H1 (cell line): ENCODE results near the gene KCNK3. TPM values are rescaled to one million over a fixed set of nuclear protein-coding genes. Genes with fewer than 3 reads are reported as not detected.

ENCODE experiments used
- CTCF ChIA-PET: fragments of 300-600 bp; sonication (Branson Sonifier 250); formaldehyde crosslinking; loops from one replicate; lab custom pipeline; 2021; ENCODE audit not compliant: partially characterized antibody; lab: Charles Lee
- POLR2A ChIA-PET: fragments of 300-600 bp; sonication (Branson Sonifier 250); formaldehyde crosslinking; loops from one replicate; lab custom pipeline; 2021; ENCODE audit warnings: inconsistent platforms; ENCODE audit not compliant: partially characterized antibody; lab: Charles Lee
- DNase-seq, 2 experiments: peaks; one replicate each; pipeline versions ENCODE4 v3.0.0 to v3.0.0-alpha.2; 2010 to 2022; ENCODE audit warnings: low spot score in 2 of 2, low read depth in 1 of 2, mixed read lengths in 1 of 2
- FAIRE-seq: peaks from 2 replicates; lab custom pipeline; 2011; peaks lifted over from hg19 to GRCh38; lab: Jason Lieb, UNC
- H2AFZ ChIP-seq: 2 replicates; pipeline ENCODE4 v1.8.1; 2012; ENCODE audit warnings: low read length, inconsistent platforms
- H2AK5ac ChIP-seq: 2 replicates; pipeline ENCODE4 v1.6.1; 2013; ENCODE audit warnings: low read depth, low read length
- H2BK120ac ChIP-seq: replicated peaks from 2 replicates; pipeline ENCODE3; 2013; ENCODE audit warnings: low read depth, low read length, inconsistent platforms
- H2BK12ac ChIP-seq: 2 replicates; pipeline ENCODE4 v1.6.1; 2013; ENCODE audit warnings: low read depth, low read length
- H2BK15ac ChIP-seq: 2 replicates; pipeline ENCODE4 v1.6.1; 2013; ENCODE audit warnings: low read length
- H2BK20ac ChIP-seq: 2 replicates; pipeline ENCODE4 v1.6.1; 2013; ENCODE audit warnings: low read length
- H2BK5ac ChIP-seq: 2 replicates; pipeline ENCODE4 v1.6.1; 2013; ENCODE audit warnings: low read depth, low read length
- H3K14ac ChIP-seq: 2 replicates; pipeline ENCODE4 v1.6.1; 2013; ENCODE audit warnings: inconsistent platforms; ENCODE audit not compliant: insufficient read length
- H3K18ac ChIP-seq: 2 replicates; pipeline ENCODE4 v1.6.1; 2013; ENCODE audit warnings: low read length; ENCODE audit errors: extremely low read depth
- H3K23ac ChIP-seq: 2 replicates; pipeline ENCODE4 v1.6.1; 2013; ENCODE audit warnings: inconsistent platforms; ENCODE audit not compliant: insufficient read length
- H3K23me2 ChIP-seq: 2 replicates; pipeline ENCODE4 v1.6.1; 2013; ENCODE audit warnings: low read depth, low read length
- H3K27ac ChIP-seq: 2 replicates; pipeline ENCODE4 v1.6.1; 2011; ENCODE audit warnings: low read depth, low read length, inconsistent platforms
- H3K27me3 ChIP-seq, 4 experiments: replicated peaks in 1 of 4; 1 replicate in 1 of 4; 2 replicates in 3 of 4; pipeline versions ENCODE4 v1.6.1 to v1.8.1; 2011 to 2013; ENCODE audit warnings: low read length in 3 of 4, mild to moderate bottlenecking in 3 of 4, inconsistent platforms in 2 of 4, mixed read lengths in 2 of 4, moderate library complexity in 1 of 4; ENCODE audit not compliant: control insufficient read depth in 3 of 4, insufficient read depth in 3 of 4; ENCODE audit errors: extremely low read depth in 1 of 4
- H3K36me3 ChIP-seq, 4 experiments: 2 replicates each; pipeline versions ENCODE4 v1.6.1 to v1.8.1; 2011 to 2013; ENCODE audit warnings: mild to moderate bottlenecking in 4 of 4, low read length in 3 of 4, moderate library complexity in 2 of 4, control low read depth in 1 of 4, inconsistent platforms in 1 of 4; ENCODE audit not compliant: insufficient read depth in 4 of 4, control insufficient read depth in 2 of 4
- H3K4ac ChIP-seq: replicated peaks from 2 replicates; pipeline ENCODE3; 2013; ENCODE audit warnings: low read length, low read depth, mixed read lengths, inconsistent platforms; ENCODE audit not compliant: insufficient read length
- H3K4me1 ChIP-seq, 4 experiments: replicated peaks in 1 of 4; 1 replicate in 1 of 4; 2 replicates in 3 of 4; pipeline versions ENCODE4 v1.6.1 to v1.8.1; 2011 to 2013; ENCODE audit warnings: low read length in 3 of 4, inconsistent platforms in 2 of 4, mixed read lengths in 1 of 4; ENCODE audit not compliant: insufficient read depth in 4 of 4, control insufficient read depth in 3 of 4
- H3K4me2 ChIP-seq, 2 experiments: 2 replicates each; pipeline versions ENCODE4 v1.6.1 to v1.8.1; 2011 to 2013; ENCODE audit warnings: low read depth in 2 of 2, low read length in 2 of 2, control low read depth in 1 of 2, inconsistent platforms in 1 of 2, mild to moderate bottlenecking in 1 of 2; ENCODE audit not compliant: insufficient read depth in 1 of 2
- H3K4me3 ChIP-seq, 4 experiments: fragments of 200-600, 300-600 bp in 1 of 4; sonication (generic), shearing (Covaris generic), sonication (Bioruptor Twin) in 1 of 4; 2 replicates each; pipeline versions ENCODE4 v1.5.1 to v1.8.1; 2011 to 2016; ENCODE audit warnings: low read length in 4 of 4, low read depth in 3 of 4, control low read depth in 2 of 4, inconsistent platforms in 2 of 4, mild to moderate bottlenecking in 2 of 4, mixed read lengths in 1 of 4, moderate library complexity in 1 of 4; ENCODE audit not compliant: insufficient read depth in 2 of 4; ENCODE audit errors: extremely low read depth in 1 of 4
- H3K56ac ChIP-seq: replicated peaks from 2 replicates; pipeline ENCODE3; 2013; ENCODE audit warnings: low read depth, mild to moderate bottlenecking, mixed read lengths, low read length, inconsistent platforms; ENCODE audit not compliant: insufficient read length
- H3K79me1 ChIP-seq: 2 replicates; pipeline ENCODE4 v1.6.1; 2013; ENCODE audit warnings: low read depth, low read length, control low read depth
- H3K79me2 ChIP-seq, 2 experiments: 2 replicates each; pipeline versions ENCODE4 v1.6.1 to v1.8.1; 2012 to 2013; ENCODE audit warnings: low read length in 2 of 2, mild to moderate bottlenecking in 2 of 2, inconsistent platforms in 1 of 2; ENCODE audit not compliant: insufficient read depth in 2 of 2, control insufficient read depth in 1 of 2
- H3K9ac ChIP-seq, 4 experiments: replicated peaks in 1 of 4; 1 replicate in 1 of 4; 2 replicates in 3 of 4; pipeline versions ENCODE4 v1.6.1 to v1.8.1; 2011 to 2013; ENCODE audit warnings: low read depth in 3 of 4, low read length in 3 of 4, control low read depth in 2 of 4, mild to moderate bottlenecking in 2 of 4, moderate library complexity in 2 of 4, inconsistent platforms in 1 of 4; ENCODE audit errors: extremely low read depth in 1 of 4
- H3K9me3 ChIP-seq, 2 experiments: 2 replicates each; pipeline versions ENCODE4 v1.6.1 to v1.8.1; 2012 to 2013; ENCODE audit warnings: mild to moderate bottlenecking in 2 of 2, moderate library complexity in 2 of 2, control low read depth in 1 of 2, inconsistent platforms in 1 of 2, low read depth in 1 of 2, low read length in 1 of 2, mixed read lengths in 1 of 2; ENCODE audit not compliant: insufficient read depth in 2 of 2
- H4K20me1 ChIP-seq, 2 experiments: replicated peaks in 1 of 2; 2 replicates each; pipeline versions ENCODE3 to v1.8.1; 2011 to 2013; ENCODE audit warnings: inconsistent platforms in 2 of 2, low read length in 2 of 2, mild to moderate bottlenecking in 1 of 2; ENCODE audit not compliant: insufficient read depth in 2 of 2, control insufficient read depth in 1 of 2
- H4K5ac ChIP-seq: 2 replicates; pipeline ENCODE4 v1.6.1; 2013; ENCODE audit warnings: low read length, low read depth, mixed read lengths, inconsistent platforms; ENCODE audit not compliant: insufficient read length
- H4K8ac ChIP-seq: 2 replicates; pipeline ENCODE4 v1.8.0; 2013; ENCODE audit warnings: mild to moderate bottlenecking, moderate library complexity, low read length, inconsistent platforms; ENCODE audit not compliant: insufficient read depth; ENCODE audit errors: extremely low read depth
- H4K91ac ChIP-seq: replicated peaks from 2 replicates; pipeline ENCODE3; 2013; ENCODE audit warnings: low read length, mixed read lengths, inconsistent platforms; ENCODE audit not compliant: insufficient read length
- SRF ChIP-seq: IDR thresholded peaks from 2 replicates; pipeline ENCODE4 v1.6.1; 2011; ENCODE audit warnings: mild to moderate bottlenecking, low read depth, low read length, moderate library complexity
- TEAD4 ChIP-seq: IDR thresholded peaks from 2 replicates; pipeline ENCODE4 v1.6.1; 2012; ENCODE audit warnings: low read depth, low read length, inconsistent platforms, mixed read lengths
- WGBS, 2 experiments: shearing (Covaris generic) in 1 of 2; methylation state at CpG; one replicate each; pipeline versions ENCODE4 v1.1.6 to v1.1.7; 2013 to 2015; ENCODE audit warnings: low lambda C conversion rate in 2 of 2, mixed read lengths in 2 of 2, inconsistent platforms in 1 of 2, low coverage in 1 of 2, missing lambda C conversion rate in 1 of 2; ENCODE audit not compliant: insufficient replicate concordance in 2 of 2, insufficient coverage in 1 of 2, insufficient read length in 1 of 2; ENCODE audit errors: extremely low coverage in 1 of 2, missing lambda C conversion rate in 1 of 2; 5-methylcytosine and 5-hydroxymethylcytosine counted together
- long read RNA-seq, 2 experiments: library from RNA in 1 of 2; library from capped mRNA in 1 of 2; stranded (forward); transcript quantifications; one replicate each; pipeline ENCODE4 v2.0.0, GENCODE V29; 2021; ENCODE audit warnings: inconsistent platforms in 1 of 2
- polyA minus RNA-seq, 3 experiments: library from RNA; depleted of rRNA, polyadenylated mRNA; stranded (reverse); fragments of >200 nt; gene quantifications; 1 replicate in 2 of 3; 2 replicates in 1 of 3; pipeline ENCODE4 v1.2.3, GENCODE V29; 2011
- polyA plus RNA-seq, 7 experiments: library from polyadenylated mRNA; depleted of rRNA in 3 of 7; stranded (reverse) in 5 of 7; unstranded in 2 of 7; fragments of >200 nt in 5 of 7; fragments of 200-250 nt in 2 of 7; gene quantifications; 1 replicate in 5 of 7; 2 replicates in 1 of 7; 4 replicates in 1 of 7; pipeline versions ENCODE4 v1.2.1 to v1.2.3, GENCODE V29; 2011 to 2013; ENCODE audit warnings: missing spikeins in 2 of 7, mixed read lengths in 2 of 7
- total RNA-seq: library from RNA; stranded (reverse); fragmentation: NEBNext Ultra II Directional; extraction: Animal tissue kit (Norgen Biotek cat#: 25700); gene quantifications from 2 replicates; pipeline ENCODE4 v1.2.1, GENCODE V29; 2021

Gene KCNK3
- total RNA-seq (0.11 and 0.30 TPM in 2 replicates), polyA plus RNA-seq (2011; rRNA removed) (0.29 and 0.33 TPM in 2 replicates), polyA minus RNA-seq (2011; rRNA and poly(A)+ RNA removed) (0.06 and 0.15 TPM in 2 replicates)
- 0.08 TPM for polyA plus RNA-seq (2011; cell fraction: cytosol; rRNA removed)
- 0.11 TPM for polyA plus RNA-seq (2011; cell fraction: nucleus; rRNA removed)
- 0.05 to 0.24 TPM (median 0.14 TPM) in 4 replicates for polyA plus RNA-seq (2012, experiment 1 of 2)
- polyA plus RNA-seq (2012, experiment 2 of 2), result 0.09 TPM
- 0.06 TPM for polyA plus RNA-seq (2013, experiment 1 of 2)
- polyA plus RNA-seq (2013, experiment 2 of 2), result 0.04 TPM
- polyA minus RNA-seq (2011; cell fraction: cytosol; rRNA and poly(A)+ RNA removed), result not detected
- not detected for polyA minus RNA-seq (2011; cell fraction: nucleus; rRNA and poly(A)+ RNA removed)
- long read RNA-seq, experiment 1, result 0 reads
- long read RNA-seq, experiment 2, result 0 reads

- peak within 1 kb of the TSS; percentile 97; the same call in 1 of the 2 replicates for H2AFZ ChIP-seq
- no peak within 1 kb of the TSS for H3K27ac ChIP-seq
- peak within 1 kb of the TSS; percentile 59 for H2AK5ac ChIP-seq
- no peak within 1 kb of the TSS for H3K23ac ChIP-seq
- H3K4me3 ChIP-seq, result peak within 1 kb of the TSS; percentile 30 to 57 (median 34)
- H4K91ac ChIP-seq, result no peak within 1 kb of the TSS
- FAIRE-seq, result no peak
- no peak within 1 kb of the TSS for H3K4ac ChIP-seq
- DNase-seq, result peak in 1 of 2 experiments; percentile 81
- H2BK120ac ChIP-seq, result no peak within 1 kb of the TSS
- no peak within 1 kb of the TSS for H2BK20ac ChIP-seq
- peak within 1 kb of the TSS; percentile 78; the same call in 1 of the 2 replicates for H3K18ac ChIP-seq
- TF ChIP-seq SRF (peak; percentile 61; the same call in 1 of the 2 replicates), TEAD4 (no peak)
- peak within 1 kb of the TSS in 1 of 4 experiments; percentile 28; a peak in 1 of 7 replicates for H3K9ac ChIP-seq
- H3K79me2 ChIP-seq, result no peaks in the 10 kb centered on the region
- 11% methylated on average over 8 of the region's 64 CpGs; no CpG with 5 or more reads in 1 of the 2 experiments for WGBS, 2 experiments
- 0 out of 2 replicates have a peak within 1 kb of the TSS, but pooled peaks have one; percentile 2 for H2BK5ac ChIP-seq
- no peak within 1 kb of the TSS for H2BK15ac ChIP-seq
- H3K4me1 ChIP-seq, result peaks cover 0 to 16% (median 11%) of the 10 kb centered on the region in 4 experiments; a peak in 6 of 7 replicates
- H3K14ac ChIP-seq, result no peak within 1 kb of the TSS
- peak within 1 kb of the TSS; percentile 52; the same call in 1 of the 2 replicates for H2BK12ac ChIP-seq
- no peak within 1 kb of the TSS for H3K56ac ChIP-seq
- peak within 1 kb of the TSS; percentile 42 for H4K8ac ChIP-seq
- POLR2A ChIA-PET, result no interaction called here
- H4K5ac ChIP-seq, result no peak within 1 kb of the TSS
- H3K4me2 ChIP-seq, result peak within 1 kb of the TSS; percentile 67 to 90
- no peaks in the 10 kb centered on the region for H3K36me3 ChIP-seq
- peaks cover 0 to 9% of the 10 kb centered on the region in 2 experiments for H4K20me1 ChIP-seq
- H3K27me3 ChIP-seq, result peaks cover 25 to 45% (median 42%) of the 10 kb centered on the region in 4 experiments
- H3K9me3 ChIP-seq, result no peaks in the 10 kb centered on the region
- CTCF ChIA-PET, result interaction anchor here (0.7 to 1.7 kb wide), 4 partner anchors 18 to 446 kb away, joined by 3 to 6 read pairs (median 4); no protein-coding TSS in a partner anchor
- no peaks in the 10 kb centered on the region for H3K79me1 ChIP-seq
- H3K23me2 ChIP-seq, result peaks cover 13% of the 10 kb centered on the region; the same call in 1 of the 2 replicates
These were observed at the start of gene KCNK3 for GRCh38 chr2:26692279-26692896. TSS of gene KCNK3 (plus strand) at chr2:26692722. CDS start at chr2:26692876, 154 bp downstream.
